ENCODE results near the gene DENND6B. TPM values are rescaled to one million over a fixed set of nuclear protein-coding genes. Genes with fewer than 3 reads are reported as not detected.
"Not testable (repeated sequence)": the region's sequence is repeated elsewhere in the genome, so short reads cannot be mapped to it uniquely, and the experiment has no call there.

DENND6B gene
- total RNA-seq, 1 donor from 2014 or later: 1.2 TPM

- DNase-seq: peak; percentile 54
- peaks cover 41% of the 10 kb centered on the region for H3K4me1 ChIP-seq
- peak overlapping the region; percentile 44 for H3K27ac ChIP-seq (replicated peaks)
- H3K4me3 ChIP-seq: no peak overlapping the region
- intact Hi-C loops (cut with micrococcal nuclease): loop anchor here (5.0 kb wide), 1 partner anchor 53 kb away; the partner anchor contains the start of gene DENND6B
- peak; percentile 48 for TF ChIP-seq CTCF (IDR thresholded peaks at IDR 0.05; ENCODE audit: borderline replicate concordance)
- peaks cover 44% of the 10 kb centered on the region for H3K36me3 ChIP-seq
- H3K27me3 ChIP-seq (ENCODE audit: low read depth): peaks cover 11% of the 10 kb centered on the region
- H3K9me3 ChIP-seq (replicated peaks): no peaks in the 10 kb centered on the region
Measured at GRCh38 chr22:50274311-50274710, 52.5 kb downstream of the DENND6B start.

- intact Hi-C loops (cut with micrococcal nuclease): loop anchor here (5.0 kb wide), 1 partner anchor 54 kb away; the partner anchor contains the start of gene DENND6B
- Histone ChIP-seq H3K4me1 (peaks cover 47% of the 10 kb centered on the region), H3K36me3 (peaks cover 38% of the 10 kb centered on the region), H3K27ac (replicated peaks) (peak overlapping the region; percentile 44), H3K27me3 (ENCODE audit: low read depth) (peaks cover 11% of the 10 kb centered on the region)
- H3K4me3 ChIP-seq; DNase-seq; H3K9me3 ChIP-seq (replicated peaks): not testable (repeated sequence)
Measured at GRCh38 chr22:50273781-50274180, 53.0 kb downstream of the DENND6B start.

- Histone ChIP-seq H3K4me1 (peaks cover 51% of the 10 kb centered on the region), H3K36me3 (peaks cover 34% of the 10 kb centered on the region), H3K27me3 (ENCODE audit: low read depth) (peaks cover 11% of the 10 kb centered on the region)
- not testable (repeated sequence) for H3K9me3 ChIP-seq (replicated peaks); H3K4me3 ChIP-seq; DNase-seq; H3K27ac ChIP-seq (replicated peaks)
- intact Hi-C loops (cut with micrococcal nuclease): loop anchor here (5.0 kb wide), 1 partner anchor 54 kb away; the partner anchor contains the start of gene DENND6B
Measured at GRCh38 chr22:50273352-50273751, 53.5 kb downstream of the DENND6B start.

GRCh38 chr22:50272044-50272802 lies 54.6 kb downstream of the DENND6B start:
- Histone ChIP-seq H3K4me3 (peak overlapping the region; percentile 67), H3K4me1 (peaks cover 62% of the 10 kb centered on the region), H3K9me3 (replicated peaks) (no peaks in the 10 kb centered on the region), H3K27me3 (ENCODE audit: low read depth) (peaks cover 11% of the 10 kb centered on the region), H3K27ac (replicated peaks) (peak overlapping the region; percentile 87), H3K36me3 (peaks cover 23% of the 10 kb centered on the region)
- no peak for DNase-seq
- TF ChIP-seq CTCF (IDR thresholded peaks at IDR 0.05; ENCODE audit: borderline replicate concordance): no peak
- intact Hi-C loops (cut with micrococcal nuclease): loop anchor here (5.0 kb wide), 1 partner anchor 55 kb away; the partner anchor contains the start of gene DENND6B

GRCh38 chr22:50271519-50271970 lies 55.3 kb downstream of the DENND6B start:
- peak; percentile 22 for TF ChIP-seq CTCF (IDR thresholded peaks at IDR 0.05; ENCODE audit: borderline replicate concordance)
- Histone ChIP-seq H3K4me1 (peaks cover 69% of the 10 kb centered on the region), H3K27ac (replicated peaks) (peak overlapping the region; percentile 87), H3K27me3 (ENCODE audit: low read depth) (peaks cover 11% of the 10 kb centered on the region), H3K9me3 (replicated peaks) (no peaks in the 10 kb centered on the region), H3K36me3 (peaks cover 16% of the 10 kb centered on the region), H3K4me3 (peak overlapping the region; percentile 67)
- DNase-seq: peak; percentile 71
- intact Hi-C loops (cut with micrococcal nuclease): loop anchor here (5.0 kb wide), 1 partner anchor 56 kb away; the partner anchor contains the start of gene DENND6B

- H3K27me3 ChIP-seq (ENCODE audit: low read depth): peaks cover 11% of the 10 kb centered on the region
- peaks cover 71% of the 10 kb centered on the region for H3K4me1 ChIP-seq
- peaks cover 10% of the 10 kb centered on the region for H3K36me3 ChIP-seq
- no peaks in the 10 kb centered on the region for H3K9me3 ChIP-seq (replicated peaks)
- H3K4me3 ChIP-seq: peak overlapping the region; percentile 67
- intact Hi-C loops (cut with micrococcal nuclease): loop anchor here (5.0 kb wide), 1 partner anchor 56 kb away; the partner anchor contains the start of gene DENND6B
- DNase-seq: peak; percentile 73
- no peak for TF ChIP-seq CTCF (IDR thresholded peaks at IDR 0.05; ENCODE audit: borderline replicate concordance)
- peak overlapping the region; percentile 87 for H3K27ac ChIP-seq (replicated peaks)
Measured at GRCh38 chr22:50270666-50271394, 56.0 kb downstream of the DENND6B start.

Measured in left ventricle myocardium inferior (tissue), 1 donor.